H1 (cell line): ENCODE measurements around the gene SCMH1. TPM values are rescaled to one million over a fixed set of nuclear protein-coding genes. Genes with fewer than 3 reads are reported as not detected.

Experiments
- CTCF ChIA-PET: fragments of 300-600 bp; sonication (Branson Sonifier 250); formaldehyde crosslinking; loops from one replicate; lab custom pipeline; 2021; ENCODE audit not compliant: partially characterized antibody; lab: Charles Lee
- POLR2A ChIA-PET: fragments of 300-600 bp; sonication (Branson Sonifier 250); formaldehyde crosslinking; loops from one replicate; lab custom pipeline; 2021; ENCODE audit warnings: inconsistent platforms; ENCODE audit not compliant: partially characterized antibody; lab: Charles Lee
- DNase-seq, 2 experiments: peaks; one replicate each; pipeline versions ENCODE4 v3.0.0 to v3.0.0-alpha.2; 2010 to 2022; ENCODE audit warnings: low spot score in 2 of 2, low read depth in 1 of 2, mixed read lengths in 1 of 2
- FAIRE-seq: peaks from 2 replicates; lab custom pipeline; 2011; peaks lifted over from hg19 to GRCh38; lab: Jason Lieb, UNC
- H2AFZ ChIP-seq: 2 replicates; pipeline ENCODE4 v1.8.1; 2012; ENCODE audit warnings: low read length, inconsistent platforms
- H2AK5ac ChIP-seq: 2 replicates; pipeline ENCODE4 v1.6.1; 2013; ENCODE audit warnings: low read depth, low read length
- H2BK120ac ChIP-seq: replicated peaks from 2 replicates; pipeline ENCODE3; 2013; ENCODE audit warnings: low read depth, low read length, inconsistent platforms
- H2BK12ac ChIP-seq: 2 replicates; pipeline ENCODE4 v1.6.1; 2013; ENCODE audit warnings: low read depth, low read length
- H2BK15ac ChIP-seq: 2 replicates; pipeline ENCODE4 v1.6.1; 2013; ENCODE audit warnings: low read length
- H2BK20ac ChIP-seq: 2 replicates; pipeline ENCODE4 v1.6.1; 2013; ENCODE audit warnings: low read length
- H2BK5ac ChIP-seq: 2 replicates; pipeline ENCODE4 v1.6.1; 2013; ENCODE audit warnings: low read depth, low read length
- H3K14ac ChIP-seq: 2 replicates; pipeline ENCODE4 v1.6.1; 2013; ENCODE audit warnings: inconsistent platforms; ENCODE audit not compliant: insufficient read length
- H3K18ac ChIP-seq: 2 replicates; pipeline ENCODE4 v1.6.1; 2013; ENCODE audit warnings: low read length; ENCODE audit errors: extremely low read depth
- H3K23ac ChIP-seq: 2 replicates; pipeline ENCODE4 v1.6.1; 2013; ENCODE audit warnings: inconsistent platforms; ENCODE audit not compliant: insufficient read length
- H3K23me2 ChIP-seq: 2 replicates; pipeline ENCODE4 v1.6.1; 2013; ENCODE audit warnings: low read depth, low read length
- H3K27ac ChIP-seq: 2 replicates; pipeline ENCODE4 v1.6.1; 2011; ENCODE audit warnings: low read depth, low read length, inconsistent platforms
- H3K27me3 ChIP-seq, 4 experiments: replicated peaks in 1 of 4; 1 replicate in 1 of 4; 2 replicates in 3 of 4; pipeline versions ENCODE4 v1.6.1 to v1.8.1; 2011 to 2013; ENCODE audit warnings: low read length in 3 of 4, mild to moderate bottlenecking in 3 of 4, inconsistent platforms in 2 of 4, mixed read lengths in 2 of 4, moderate library complexity in 1 of 4; ENCODE audit not compliant: control insufficient read depth in 3 of 4, insufficient read depth in 3 of 4; ENCODE audit errors: extremely low read depth in 1 of 4
- H3K36me3 ChIP-seq, 4 experiments: 2 replicates each; pipeline versions ENCODE4 v1.6.1 to v1.8.1; 2011 to 2013; ENCODE audit warnings: mild to moderate bottlenecking in 4 of 4, low read length in 3 of 4, moderate library complexity in 2 of 4, control low read depth in 1 of 4, inconsistent platforms in 1 of 4; ENCODE audit not compliant: insufficient read depth in 4 of 4, control insufficient read depth in 2 of 4
- H3K4ac ChIP-seq: replicated peaks from 2 replicates; pipeline ENCODE3; 2013; ENCODE audit warnings: low read length, low read depth, mixed read lengths, inconsistent platforms; ENCODE audit not compliant: insufficient read length
- H3K4me1 ChIP-seq, 4 experiments: replicated peaks in 1 of 4; 1 replicate in 1 of 4; 2 replicates in 3 of 4; pipeline versions ENCODE4 v1.6.1 to v1.8.1; 2011 to 2013; ENCODE audit warnings: low read length in 3 of 4, inconsistent platforms in 2 of 4, mixed read lengths in 1 of 4; ENCODE audit not compliant: insufficient read depth in 4 of 4, control insufficient read depth in 3 of 4
- H3K4me2 ChIP-seq, 2 experiments: 2 replicates each; pipeline versions ENCODE4 v1.6.1 to v1.8.1; 2011 to 2013; ENCODE audit warnings: low read depth in 2 of 2, low read length in 2 of 2, control low read depth in 1 of 2, inconsistent platforms in 1 of 2, mild to moderate bottlenecking in 1 of 2; ENCODE audit not compliant: insufficient read depth in 1 of 2
- H3K4me3 ChIP-seq, 4 experiments: fragments of 200-600, 300-600 bp in 1 of 4; sonication (generic), shearing (Covaris generic), sonication (Bioruptor Twin) in 1 of 4; 2 replicates each; pipeline versions ENCODE4 v1.5.1 to v1.8.1; 2011 to 2016; ENCODE audit warnings: low read length in 4 of 4, low read depth in 3 of 4, control low read depth in 2 of 4, inconsistent platforms in 2 of 4, mild to moderate bottlenecking in 2 of 4, mixed read lengths in 1 of 4, moderate library complexity in 1 of 4; ENCODE audit not compliant: insufficient read depth in 2 of 4; ENCODE audit errors: extremely low read depth in 1 of 4
- H3K56ac ChIP-seq: replicated peaks from 2 replicates; pipeline ENCODE3; 2013; ENCODE audit warnings: low read depth, mild to moderate bottlenecking, mixed read lengths, low read length, inconsistent platforms; ENCODE audit not compliant: insufficient read length
- H3K79me1 ChIP-seq: 2 replicates; pipeline ENCODE4 v1.6.1; 2013; ENCODE audit warnings: low read depth, low read length, control low read depth
- H3K79me2 ChIP-seq, 2 experiments: 2 replicates each; pipeline versions ENCODE4 v1.6.1 to v1.8.1; 2012 to 2013; ENCODE audit warnings: low read length in 2 of 2, mild to moderate bottlenecking in 2 of 2, inconsistent platforms in 1 of 2; ENCODE audit not compliant: insufficient read depth in 2 of 2, control insufficient read depth in 1 of 2
- H3K9ac ChIP-seq, 4 experiments: replicated peaks in 1 of 4; 1 replicate in 1 of 4; 2 replicates in 3 of 4; pipeline versions ENCODE4 v1.6.1 to v1.8.1; 2011 to 2013; ENCODE audit warnings: low read depth in 3 of 4, low read length in 3 of 4, control low read depth in 2 of 4, mild to moderate bottlenecking in 2 of 4, moderate library complexity in 2 of 4, inconsistent platforms in 1 of 4; ENCODE audit errors: extremely low read depth in 1 of 4
- H3K9me3 ChIP-seq, 2 experiments: 2 replicates each; pipeline versions ENCODE4 v1.6.1 to v1.8.1; 2012 to 2013; ENCODE audit warnings: mild to moderate bottlenecking in 2 of 2, moderate library complexity in 2 of 2, control low read depth in 1 of 2, inconsistent platforms in 1 of 2, low read depth in 1 of 2, low read length in 1 of 2, mixed read lengths in 1 of 2; ENCODE audit not compliant: insufficient read depth in 2 of 2
- H4K20me1 ChIP-seq, 2 experiments: replicated peaks in 1 of 2; 2 replicates each; pipeline versions ENCODE3 to v1.8.1; 2011 to 2013; ENCODE audit warnings: inconsistent platforms in 2 of 2, low read length in 2 of 2, mild to moderate bottlenecking in 1 of 2; ENCODE audit not compliant: insufficient read depth in 2 of 2, control insufficient read depth in 1 of 2
- H4K5ac ChIP-seq: 2 replicates; pipeline ENCODE4 v1.6.1; 2013; ENCODE audit warnings: low read length, low read depth, mixed read lengths, inconsistent platforms; ENCODE audit not compliant: insufficient read length
- H4K8ac ChIP-seq: 2 replicates; pipeline ENCODE4 v1.8.0; 2013; ENCODE audit warnings: mild to moderate bottlenecking, moderate library complexity, low read length, inconsistent platforms; ENCODE audit not compliant: insufficient read depth; ENCODE audit errors: extremely low read depth
- H4K91ac ChIP-seq: replicated peaks from 2 replicates; pipeline ENCODE3; 2013; ENCODE audit warnings: low read length, mixed read lengths, inconsistent platforms; ENCODE audit not compliant: insufficient read length
- BACH1 ChIP-seq: IDR thresholded peaks from 2 replicates; pipeline ENCODE4 v1.6.1; 2012; ENCODE audit warnings: low read length, improper control_type of control experiment
- BCL11A ChIP-seq, 2 experiments: IDR thresholded peaks; one replicate each; pipeline ENCODE4 v1.6.1; 2011; ENCODE audit warnings: low read depth in 2 of 2, low read length in 2 of 2, mild to moderate bottlenecking in 2 of 2
- CHD2 ChIP-seq: IDR thresholded peaks from 2 replicates; pipeline ENCODE4 v1.6.1; 2012; ENCODE audit warnings: low read length, improper control_type of control experiment
- JUN ChIP-seq: IDR thresholded peaks from 2 replicates; pipeline ENCODE4 v1.6.1; 2011; ENCODE audit warnings: low read depth, mild to moderate bottlenecking, improper control_type of control experiment, low read length
- NRF1 ChIP-seq: IDR thresholded peaks from 2 replicates; pipeline ENCODE4 v1.6.1; 2011; ENCODE audit warnings: mild to moderate bottlenecking, low read depth, low read length, improper control_type of control experiment
- POLR2A ChIP-seq, 2 experiments: IDR thresholded peaks; 1 replicate in 1 of 2; 2 replicates in 1 of 2; pipeline ENCODE4 v1.6.1; 2011; ENCODE audit warnings: low read depth in 2 of 2, low read length in 2 of 2, mild to moderate bottlenecking in 2 of 2; ENCODE audit errors: control extremely low read depth in 1 of 2
- SAP30 ChIP-seq: fragments of 300-600 bp; sonication (generic); IDR thresholded peaks from 2 replicates; pipeline ENCODE4 v1.7.1; 2012; ENCODE audit warnings: low read length, moderate library complexity, mild to moderate bottlenecking, inconsistent platforms; ENCODE audit not compliant: insufficient read depth, insufficient replicate concordance
- TAF1 ChIP-seq: IDR thresholded peaks from 2 replicates; pipeline ENCODE4 v1.6.1; 2011; ENCODE audit warnings: mild to moderate bottlenecking, low read depth, low read length
- WGBS, 2 experiments: shearing (Covaris generic) in 1 of 2; methylation state at CpG; one replicate each; pipeline versions ENCODE4 v1.1.6 to v1.1.7; 2013 to 2015; ENCODE audit warnings: low lambda C conversion rate in 2 of 2, mixed read lengths in 2 of 2, inconsistent platforms in 1 of 2, low coverage in 1 of 2, missing lambda C conversion rate in 1 of 2; ENCODE audit not compliant: insufficient replicate concordance in 2 of 2, insufficient coverage in 1 of 2, insufficient read length in 1 of 2; ENCODE audit errors: extremely low coverage in 1 of 2, missing lambda C conversion rate in 1 of 2; 5-methylcytosine and 5-hydroxymethylcytosine counted together
- polyA plus RNA-seq, 7 experiments: library from polyadenylated mRNA; depleted of rRNA in 3 of 7; stranded (reverse) in 5 of 7; unstranded in 2 of 7; fragments of >200 nt in 5 of 7; fragments of 200-250 nt in 2 of 7; gene quantifications; 1 replicate in 5 of 7; 2 replicates in 1 of 7; 4 replicates in 1 of 7; pipeline versions ENCODE4 v1.2.1 to v1.2.3, GENCODE V29; 2011 to 2013; ENCODE audit warnings: missing spikeins in 2 of 7, mixed read lengths in 2 of 7
- total RNA-seq: library from RNA; stranded (reverse); fragmentation: NEBNext Ultra II Directional; extraction: Animal tissue kit (Norgen Biotek cat#: 25700); gene quantifications from 2 replicates; pipeline ENCODE4 v1.2.1, GENCODE V29; 2021

The SCMH1 gene
- total and polyA plus RNA-seq, 2 of the 8 experiments (the other 6 are each of a cell fraction or from before 2014, with no cell fraction given) = 16.6 to 30.7 TPM

DNA sequence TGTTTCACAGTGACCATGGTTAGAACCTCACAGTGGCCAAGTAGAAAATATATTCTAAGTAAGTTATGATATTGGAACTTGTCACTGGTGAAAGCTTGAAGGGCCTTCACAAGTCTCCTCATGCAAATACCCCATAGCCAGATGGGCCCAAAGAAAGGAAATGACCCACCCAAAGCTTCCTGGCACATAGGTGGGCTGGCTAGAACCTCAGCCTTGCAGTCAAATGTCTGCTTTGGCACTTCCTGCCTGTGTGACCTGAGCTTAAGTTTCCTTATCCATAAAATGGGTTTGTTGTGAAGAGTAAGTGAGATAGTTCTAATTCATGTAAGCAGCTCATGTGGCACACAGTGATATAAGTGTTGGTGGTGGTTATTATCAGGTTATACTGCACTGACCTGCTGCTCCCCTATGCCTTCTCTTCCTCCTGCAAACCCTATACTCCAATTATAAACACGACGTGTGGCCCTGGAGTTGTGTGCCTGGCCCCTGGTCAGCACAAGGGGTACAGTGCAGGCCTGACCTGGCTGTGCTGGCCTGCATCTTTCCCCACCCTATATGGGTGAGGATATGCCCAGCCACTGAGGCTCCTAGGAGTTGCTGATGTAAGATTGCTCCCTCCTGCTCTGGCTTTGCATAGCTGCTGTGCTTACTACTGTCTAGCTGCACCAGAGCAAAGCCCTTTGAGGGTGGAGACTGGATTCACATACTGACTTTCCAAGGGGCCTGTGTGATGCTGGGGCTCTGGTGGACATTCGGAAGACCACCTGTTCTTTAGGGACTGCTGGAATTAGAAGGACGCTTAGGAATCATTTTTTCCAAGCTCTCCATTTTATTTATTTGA is 215.9 kb downstream of the SCMH1 start:
- CTCF ChIA-PET = interaction anchor here (1.6 to 4.1 kb wide), 3 partner anchors 11 to 26 kb away, joined by 5 to 20 read pairs (median 7); no protein-coding TSS in a partner anchor
- H4K91ac ChIP-seq = no peak overlapping the region

More for the DNA sequence above, 215.9 kb downstream of the SCMH1 start:
- Histone ChIP-seq H2BK5ac (no peak overlapping the region), H3K79me2 (no peaks in the 10 kb centered on the region), H3K4me1 (peaks cover 0 to 7% (median 4%) of the 10 kb centered on the region in 4 experiments; a peak in 4 of 7 replicates), H3K14ac (no peak overlapping the region), H2AK5ac (no peak overlapping the region), H3K4me3 (no peak overlapping the region), H4K5ac (no peak overlapping the region), H2BK120ac (no peak overlapping the region), H2BK20ac (no peak overlapping the region), H2BK15ac (no peak overlapping the region), H3K23me2 (no peaks in the 10 kb centered on the region), H3K4me2 (no peak overlapping the region), H3K27ac (no peak overlapping the region), H2BK12ac (no peak overlapping the region), H3K56ac (no peak overlapping the region), H4K8ac (no peak overlapping the region), H3K27me3 (peaks cover 0 to 13% (median 6%) of the 10 kb centered on the region in 4 experiments; a peak in 6 of 7 replicates), H3K9ac (no peak overlapping the region), H2AFZ (no peak overlapping the region), H3K4ac (no peak overlapping the region), H3K36me3 (peaks cover 0 to 5% (median 3%) of the 10 kb centered on the region in 4 experiments; a peak in 1 of 8 replicates), H3K23ac (no peak overlapping the region), H3K18ac (no peak overlapping the region), H4K20me1 (peaks cover 2 to 7% of the 10 kb centered on the region in 2 experiments), H3K9me3 (no peaks in the 10 kb centered on the region), H3K79me1 (no peaks in the 10 kb centered on the region)
- TF ChIP-seq TAF1 (no peak), BACH1 (no peak), CHD2 (no peak), POLR2A (IDR thresholded peaks at IDR 0.05; ENCODE audit: control extremely low read depth in 1 of 2, low read depth in 2 of 2, low read length in 2 of 2) (peak in 1 of 2 experiments; percentile 20; a peak in 1 of 3 replicates), JUN (no peak), BCL11A (IDR thresholded peaks at IDR 0.05; ENCODE audit: low read depth in 2 of 2, low read length in 2 of 2) (no peak), NRF1 (no peak), SAP30 (no peak)
- no peak for DNase-seq
- WGBS, 2 experiments = 90% methylated on average over 4 of the region's 4 CpGs; no CpG with 5 or more reads in 1 of the 2 experiments
- POLR2A ChIA-PET = interaction anchor here (2.0 kb wide), 1 partner anchor 45 kb away, joined by 6 read pairs; no protein-coding TSS in a partner anchor
- no peak for FAIRE-seq
